Measurements from ENCODE around the gene CBX8.

Gene CBX8

DNA sequence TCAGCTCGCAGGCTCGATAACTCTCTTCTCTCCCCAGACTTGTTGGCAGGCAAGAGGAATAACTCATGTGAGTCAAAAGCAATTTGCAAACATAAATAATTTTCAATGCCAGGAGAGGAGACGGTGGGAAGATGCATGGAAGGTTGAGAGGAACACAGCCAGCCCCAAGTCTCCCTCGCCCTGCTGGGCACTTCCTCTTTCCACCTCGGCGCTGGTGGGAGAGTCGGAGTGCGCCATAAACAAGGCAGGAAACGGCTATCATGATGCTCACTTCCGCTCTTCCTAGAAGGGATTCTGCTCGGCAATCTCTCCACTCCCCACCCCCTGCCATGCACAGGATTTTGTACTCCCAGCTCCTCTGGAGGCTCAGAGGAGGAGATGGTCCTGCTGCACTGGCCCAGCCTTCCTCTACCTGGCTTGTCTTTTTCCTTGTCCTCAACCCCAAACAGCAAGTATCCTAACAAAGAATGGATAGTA, 29.4 kb upstream of the CBX8 start:
- TF ChIP-seq, protein P1, sequence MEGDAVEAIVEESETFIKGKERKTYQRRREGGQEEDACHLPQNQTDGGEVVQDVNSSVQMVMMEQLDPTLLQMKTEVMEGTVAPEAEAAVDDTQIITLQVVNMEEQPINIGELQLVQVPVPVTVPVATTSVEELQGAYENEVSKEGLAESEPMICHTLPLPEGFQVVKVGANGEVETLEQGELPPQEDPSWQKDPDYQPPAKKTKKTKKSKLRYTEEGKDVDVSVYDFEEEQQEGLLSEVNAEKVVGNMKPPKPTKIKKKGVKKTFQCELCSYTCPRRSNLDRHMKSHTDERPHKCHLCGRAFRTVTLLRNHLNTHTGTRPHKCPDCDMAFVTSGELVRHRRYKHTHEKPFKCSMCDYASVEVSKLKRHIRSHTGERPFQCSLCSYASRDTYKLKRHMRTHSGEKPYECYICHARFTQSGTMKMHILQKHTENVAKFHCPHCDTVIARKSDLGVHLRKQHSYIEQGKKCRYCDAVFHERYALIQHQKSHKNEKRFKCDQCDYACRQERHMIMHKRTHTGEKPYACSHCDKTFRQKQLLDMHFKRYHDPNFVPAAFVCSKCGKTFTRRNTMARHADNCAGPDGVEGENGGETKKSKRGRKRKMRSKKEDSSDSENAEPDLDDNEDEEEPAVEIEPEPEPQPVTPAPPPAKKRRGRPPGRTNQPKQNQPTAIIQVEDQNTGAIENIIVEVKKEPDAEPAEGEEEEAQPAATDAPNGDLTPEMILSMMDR (IDR thresholded peaks at IDR 0.05; ENCODE audit: borderline replicate concordance, extremely low read depth, low read length, poor library complexity, severe bottlenecking) = no peak
- TF ChIP-seq EZH2 (IDR thresholded peaks at IDR 0.05; ENCODE audit: borderline replicate concordance, low read depth, low read length, severe bottlenecking) = no peak
- H3K4me1 ChIP-seq (ENCODE audit: insufficient read depth, low read length) = no peaks in the 10 kb centered on the region
- H2AFZ ChIP-seq (ENCODE audit: low read depth, low read length) = no peak overlapping the region
- no peaks in the 10 kb centered on the region for H3K79me2 ChIP-seq (ENCODE audit: insufficient read depth, low read length)
- no peak overlapping the region for H3K4me2 ChIP-seq (ENCODE audit: insufficient read depth, low read length)
- no peak overlapping the region for H3K9ac ChIP-seq (ENCODE audit: low read depth, low read length)
- H4K20me1 ChIP-seq (ENCODE audit: insufficient read depth, low read length) = peaks cover 14% of the 10 kb centered on the region
- no peaks in the 10 kb centered on the region for H3K9me3 ChIP-seq (ENCODE audit: insufficient read depth, low read length, severe bottlenecking)
- no peak for DNase-seq
- H3K27me3 ChIP-seq (ENCODE audit: insufficient read depth, low read length, poor library complexity) = no peaks in the 10 kb centered on the region
- no peak for ATAC-seq (ENCODE audit: insufficient read depth, low read depth)
- no peak overlapping the region for H3K27ac ChIP-seq (ENCODE audit: low read length)
- H3K36me3 ChIP-seq (ENCODE audit: insufficient read depth, low read length) = no peaks in the 10 kb centered on the region
- H3K4me3 ChIP-seq (ENCODE audit: low read depth in 1 of 2, low read length in 2 of 2) = no peak overlapping the region

GRCh38 chr17:79825580-79825921, 28.7 kb upstream of the CBX8 start:
- TF ChIP-seq EZH2 (IDR thresholded peaks at IDR 0.05; ENCODE audit: borderline replicate concordance, low read depth, low read length, severe bottlenecking) = no peak
- TF ChIP-seq, protein P1 (IDR thresholded peaks at IDR 0.05; ENCODE audit: borderline replicate concordance, extremely low read depth, low read length, poor library complexity, severe bottlenecking) = no peak
- Histone ChIP-seq H3K9me3 (ENCODE audit: insufficient read depth, low read length, severe bottlenecking) (no peaks in the 10 kb centered on the region), H3K4me1 (ENCODE audit: insufficient read depth, low read length) (no peaks in the 10 kb centered on the region), H3K9ac (ENCODE audit: low read depth, low read length) (no peak overlapping the region), H3K27ac (ENCODE audit: low read length) (no peak overlapping the region), H3K27me3 (ENCODE audit: insufficient read depth, low read length, poor library complexity) (no peaks in the 10 kb centered on the region), H2AFZ (ENCODE audit: low read depth, low read length) (no peak overlapping the region), H3K4me2 (ENCODE audit: insufficient read depth, low read length) (no peak overlapping the region), H4K20me1 (ENCODE audit: insufficient read depth, low read length) (peaks cover 7% of the 10 kb centered on the region; the same call in 1 of the 2 replicates), H3K79me2 (ENCODE audit: insufficient read depth, low read length) (no peaks in the 10 kb centered on the region), H3K4me3 (ENCODE audit: low read depth in 1 of 2, low read length in 2 of 2) (no peak overlapping the region), H3K36me3 (ENCODE audit: insufficient read depth, low read length) (no peaks in the 10 kb centered on the region)
- DNase-seq = no peak
- ATAC-seq (ENCODE audit: insufficient read depth, low read depth) = no peak

GRCh38 chr17:79824893-79825579, 28.2 kb upstream of the CBX8 start:
- no peaks in the 10 kb centered on the region for H3K4me1 ChIP-seq (ENCODE audit: insufficient read depth, low read length)
- no peaks in the 10 kb centered on the region for H3K79me2 ChIP-seq (ENCODE audit: insufficient read depth, low read length)
- ATAC-seq (ENCODE audit: insufficient read depth, low read depth) (no peak), DNase-seq (no peak)
- H2AFZ ChIP-seq (ENCODE audit: low read depth, low read length) = no peak overlapping the region
- 0 out of 2 replicates have a peak, but pooled peaks cover 2% of the 10 kb centered on the region for H4K20me1 ChIP-seq (ENCODE audit: insufficient read depth, low read length)
- H3K4me2 ChIP-seq (ENCODE audit: insufficient read depth, low read length) = no peak overlapping the region
- no peak overlapping the region for H3K27ac ChIP-seq (ENCODE audit: low read length)
- no peaks in the 10 kb centered on the region for H3K9me3 ChIP-seq (ENCODE audit: insufficient read depth, low read length, severe bottlenecking)
- no peak overlapping the region for H3K4me3 ChIP-seq (ENCODE audit: low read depth in 1 of 2, low read length in 2 of 2)
- H3K36me3 ChIP-seq (ENCODE audit: insufficient read depth, low read length) = no peaks in the 10 kb centered on the region
- no peaks in the 10 kb centered on the region for H3K27me3 ChIP-seq (ENCODE audit: insufficient read depth, low read length, poor library complexity)
- no peak overlapping the region for H3K9ac ChIP-seq (ENCODE audit: low read depth, low read length)
- TF ChIP-seq EZH2 (IDR thresholded peaks at IDR 0.05; ENCODE audit: borderline replicate concordance, low read depth, low read length, severe bottlenecking) = no peak
- TF ChIP-seq, protein P1 (IDR thresholded peaks at IDR 0.05; ENCODE audit: borderline replicate concordance, extremely low read depth, low read length, poor library complexity, severe bottlenecking) = no peak

All from DND-41 (cell line).